Measurements from ENCODE around the gene COMMD9. TPM values are rescaled to one million over a fixed set of nuclear protein-coding genes. Genes with fewer than 3 reads are reported as not detected.

COMMD9 gene
- total and polyA plus RNA-seq, 2 experiments from 2014 or later: 50.3 to 95.3 TPM

DNA sequence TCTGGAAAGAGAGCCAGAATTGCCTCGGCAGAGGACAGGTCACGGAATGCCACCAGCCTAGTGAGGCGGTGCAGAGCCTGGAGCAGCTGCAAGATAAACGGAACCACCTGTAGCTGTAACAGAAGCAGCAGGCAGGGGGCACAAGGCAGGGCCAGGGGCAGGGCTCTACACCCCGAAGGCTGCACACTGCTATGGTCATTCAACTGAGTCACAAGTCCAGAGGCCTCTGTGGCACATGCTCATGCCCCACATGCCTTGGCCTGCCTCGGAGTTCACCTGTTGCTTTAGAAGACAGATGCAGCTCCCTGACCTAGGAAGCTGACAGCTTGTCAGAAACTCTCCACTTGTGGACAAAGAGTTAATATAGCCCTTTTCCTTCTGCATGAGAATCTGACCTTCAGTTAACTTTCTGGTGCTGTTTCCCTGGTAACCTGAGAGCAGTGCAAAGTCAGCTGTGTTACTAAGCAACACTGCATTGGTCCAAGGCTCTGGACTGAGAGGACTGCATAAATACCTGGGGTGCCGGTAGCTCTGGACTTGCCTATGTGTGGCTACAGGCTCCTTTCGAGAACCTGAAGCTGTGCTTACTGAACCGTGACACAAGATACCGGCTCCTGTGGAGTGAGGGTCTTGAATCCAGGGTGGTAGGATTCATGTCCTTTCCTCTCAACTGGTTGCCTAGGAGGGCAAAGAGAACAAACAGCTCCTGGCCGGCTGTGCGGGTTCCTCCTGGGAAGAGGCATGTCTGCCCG, 10.5 kb downstream of the COMMD9 start:
- no peak for TF ChIP-seq EZH2 (IDR thresholded peaks at IDR 0.05; ENCODE audit: borderline replicate concordance)
- TF ChIP-seq, protein P1, sequence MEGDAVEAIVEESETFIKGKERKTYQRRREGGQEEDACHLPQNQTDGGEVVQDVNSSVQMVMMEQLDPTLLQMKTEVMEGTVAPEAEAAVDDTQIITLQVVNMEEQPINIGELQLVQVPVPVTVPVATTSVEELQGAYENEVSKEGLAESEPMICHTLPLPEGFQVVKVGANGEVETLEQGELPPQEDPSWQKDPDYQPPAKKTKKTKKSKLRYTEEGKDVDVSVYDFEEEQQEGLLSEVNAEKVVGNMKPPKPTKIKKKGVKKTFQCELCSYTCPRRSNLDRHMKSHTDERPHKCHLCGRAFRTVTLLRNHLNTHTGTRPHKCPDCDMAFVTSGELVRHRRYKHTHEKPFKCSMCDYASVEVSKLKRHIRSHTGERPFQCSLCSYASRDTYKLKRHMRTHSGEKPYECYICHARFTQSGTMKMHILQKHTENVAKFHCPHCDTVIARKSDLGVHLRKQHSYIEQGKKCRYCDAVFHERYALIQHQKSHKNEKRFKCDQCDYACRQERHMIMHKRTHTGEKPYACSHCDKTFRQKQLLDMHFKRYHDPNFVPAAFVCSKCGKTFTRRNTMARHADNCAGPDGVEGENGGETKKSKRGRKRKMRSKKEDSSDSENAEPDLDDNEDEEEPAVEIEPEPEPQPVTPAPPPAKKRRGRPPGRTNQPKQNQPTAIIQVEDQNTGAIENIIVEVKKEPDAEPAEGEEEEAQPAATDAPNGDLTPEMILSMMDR (IDR thresholded peaks at IDR 0.05; ENCODE audit: poor library complexity): no peak
- TF ChIP-seq EZH2phosphoT487 (IDR thresholded peaks at IDR 0.05; ENCODE audit: low read depth, severe bottlenecking, unreplicated experiment): no peak
- Histone ChIP-seq H4K20me1 (ENCODE audit: insufficient read depth, poor library complexity, severe bottlenecking) (no peaks in the 10 kb centered on the region), H3K4me1 (ENCODE audit: insufficient read depth) (no peaks in the 10 kb centered on the region), H3K36me3 (replicated peaks; ENCODE audit: insufficient read depth, low read depth) (no peaks in the 10 kb centered on the region), H3K79me2 (peaks cover 28% of the 10 kb centered on the region), H3K4me2 (no peak overlapping the region), H3K27me3 (no peaks in the 10 kb centered on the region), H3K27ac (no peak overlapping the region), H2AFZ (no peak overlapping the region), H3K4me3 (no peak overlapping the region), H3K9me3 (ENCODE audit: low read depth) (no peaks in the 10 kb centered on the region), H3K9me2 (replicated peaks; ENCODE audit: insufficient read depth) (no peaks in the 10 kb centered on the region)
- WGBS (ENCODE audit: low lambda C conversion rate, missing lambda C conversion rate): 72% methylated on average over 13 of the region's 13 CpGs
- no peak for DNase-seq (ENCODE audit: low spot score)

DNA sequence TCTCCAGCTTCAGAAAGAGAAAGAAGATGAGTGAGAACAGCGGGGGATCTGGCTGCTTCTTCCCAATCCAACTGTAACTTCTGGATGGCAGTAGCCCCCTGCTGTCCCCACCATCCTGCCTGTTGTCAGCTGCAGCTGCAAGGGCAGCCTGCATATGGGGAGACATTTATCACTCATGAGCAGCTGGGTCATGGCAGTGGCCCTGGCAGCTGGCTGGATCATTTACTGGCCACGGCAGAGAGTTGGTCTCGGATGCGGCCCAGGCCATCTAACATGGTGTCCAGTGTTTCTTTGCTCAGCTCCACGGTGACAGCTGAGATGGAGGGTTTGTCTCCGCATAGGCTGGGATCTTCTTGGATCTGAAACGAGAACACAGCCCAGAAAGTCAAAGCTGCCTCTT, 14.8 kb downstream of the COMMD9 start:
- Histone ChIP-seq H4K20me1 (ENCODE audit: insufficient read depth, poor library complexity, severe bottlenecking) (no peaks in the 10 kb centered on the region), H3K79me2 (no peaks in the 10 kb centered on the region), H3K4me3 (no peak overlapping the region), H3K9me2 (replicated peaks; ENCODE audit: insufficient read depth) (no peaks in the 10 kb centered on the region), H3K36me3 (replicated peaks; ENCODE audit: insufficient read depth, low read depth) (no peaks in the 10 kb centered on the region), H2AFZ (no peak overlapping the region), H3K4me2 (no peak overlapping the region), H3K9me3 (ENCODE audit: low read depth) (no peaks in the 10 kb centered on the region), H3K27me3 (no peaks in the 10 kb centered on the region), H3K4me1 (ENCODE audit: insufficient read depth) (no peaks in the 10 kb centered on the region), H3K27ac (no peak overlapping the region)
- no peak for DNase-seq (ENCODE audit: low spot score)
- 94% methylated on average over 7 of the region's 7 CpGs for WGBS (ENCODE audit: low lambda C conversion rate, missing lambda C conversion rate)
- TF ChIP-seq EZH2phosphoT487 (IDR thresholded peaks at IDR 0.05; ENCODE audit: low read depth, severe bottlenecking, unreplicated experiment): no peak
- TF ChIP-seq, protein P1 (IDR thresholded peaks at IDR 0.05; ENCODE audit: poor library complexity): no peak
- TF ChIP-seq EZH2 (IDR thresholded peaks at IDR 0.05; ENCODE audit: borderline replicate concordance): no peak

DNA sequence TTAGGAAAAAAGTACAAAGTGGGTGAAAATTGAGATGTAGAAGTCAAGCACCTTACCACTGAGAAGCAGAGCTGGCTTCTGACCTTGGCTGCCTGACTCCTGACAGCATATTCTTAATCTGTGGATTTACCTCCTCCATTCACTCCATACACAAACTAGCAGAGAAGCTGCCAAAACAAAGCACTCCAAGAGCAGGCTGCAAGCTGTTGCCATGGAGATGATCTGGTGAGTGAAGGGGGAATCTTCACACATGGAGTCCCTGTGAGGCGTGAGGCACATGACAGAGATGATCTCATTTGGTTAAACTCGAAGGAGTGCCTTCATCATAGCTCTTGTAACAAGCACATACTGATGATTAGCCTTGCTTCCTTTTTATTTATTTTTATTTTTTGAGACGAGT, 16.1 kb downstream of the COMMD9 start:
- H3K27me3 ChIP-seq: no peaks in the 10 kb centered on the region
- H3K4me1 ChIP-seq (ENCODE audit: insufficient read depth): no peaks in the 10 kb centered on the region
- no peak overlapping the region for H3K4me3 ChIP-seq
- no peak overlapping the region for H3K4me2 ChIP-seq
- WGBS (ENCODE audit: low lambda C conversion rate, missing lambda C conversion rate): 87% methylated on average over 3 of the region's 3 CpGs
- H3K27ac ChIP-seq: no peak overlapping the region
- H3K9me2 ChIP-seq (replicated peaks; ENCODE audit: insufficient read depth): no peaks in the 10 kb centered on the region
- no peaks in the 10 kb centered on the region for H3K36me3 ChIP-seq (replicated peaks; ENCODE audit: insufficient read depth, low read depth)
- no peaks in the 10 kb centered on the region for H4K20me1 ChIP-seq (ENCODE audit: insufficient read depth, poor library complexity, severe bottlenecking)
- H3K79me2 ChIP-seq: no peaks in the 10 kb centered on the region
- TF ChIP-seq, protein P1 (IDR thresholded peaks at IDR 0.05; ENCODE audit: poor library complexity): no peak
- TF ChIP-seq EZH2phosphoT487 (IDR thresholded peaks at IDR 0.05; ENCODE audit: low read depth, severe bottlenecking, unreplicated experiment) (no peak), EZH2 (IDR thresholded peaks at IDR 0.05; ENCODE audit: borderline replicate concordance) (no peak)
- H2AFZ ChIP-seq: no peak overlapping the region
- no peaks in the 10 kb centered on the region for H3K9me3 ChIP-seq (ENCODE audit: low read depth)
- DNase-seq (ENCODE audit: low spot score): no peak

Data from hepatocyte (in vitro differentiated cells).